Liver (tissue), 9 donors: Measurements from ENCODE around the gene ISG15. TPM values are rescaled to one million over a fixed set of nuclear protein-coding genes. Genes with fewer than 3 reads are reported as not detected.

Source experiments
- DNase-seq: peaks from one replicate; pipeline ENCODE4 v3.0.0-alpha.2; 2017; ENCODE audit warnings: low spot score
- H3K27ac ChIP-seq, 2 donors: one replicate each; pipeline ENCODE4 v1.7.0; 2013; ENCODE audit warnings: inconsistent platforms in 2 of 2, low read length in 2 of 2, control low read depth in 1 of 2, low read depth in 1 of 2, mild to moderate bottlenecking in 1 of 2
- H3K27me3 ChIP-seq, 4 donors: one replicate each; pipeline versions ENCODE4 v1.6.1 to v1.7.0; 2013; ENCODE audit warnings: low read length in 3 of 4, inconsistent platforms in 1 of 4, mild to moderate bottlenecking in 1 of 4, moderate library complexity in 1 of 4; ENCODE audit not compliant: control insufficient read depth in 4 of 4, insufficient read depth in 4 of 4
- H3K36me3 ChIP-seq, 4 donors: one replicate each; pipeline versions ENCODE4 v1.6.1 to v1.7.0; 2013; ENCODE audit warnings: low read length in 3 of 4, mild to moderate bottlenecking in 3 of 4, low read depth in 1 of 4, moderate library complexity in 1 of 4; ENCODE audit not compliant: control insufficient read depth in 4 of 4, insufficient read depth in 3 of 4
- H3K4me1 ChIP-seq, 4 donors: one replicate each; pipeline versions ENCODE4 v1.6.1 to v1.7.0; 2013; ENCODE audit warnings: low read length in 3 of 4, mild to moderate bottlenecking in 3 of 4, moderate library complexity in 1 of 4; ENCODE audit not compliant: control insufficient read depth in 4 of 4, insufficient read depth in 4 of 4
- H3K4me3 ChIP-seq, 3 donors: one replicate each; pipeline versions ENCODE4 v1.6.1 to v1.7.0; 2013; ENCODE audit warnings: low read length in 3 of 3, control low read depth in 1 of 3, low read depth in 1 of 3, mild to moderate bottlenecking in 1 of 3
- H3K9ac ChIP-seq, 2 donors: one replicate each; pipeline ENCODE4 v1.7.0; 2013; ENCODE audit warnings: low read length in 2 of 2, mild to moderate bottlenecking in 2 of 2, moderate library complexity in 2 of 2, control low read depth in 1 of 2, low read depth in 1 of 2
- H3K9me3 ChIP-seq, 4 donors: one replicate each; pipeline versions ENCODE4 v1.6.1 to v1.7.0; 2013; ENCODE audit warnings: low read length in 3 of 4; ENCODE audit not compliant: control insufficient read depth in 4 of 4
- ATF3 ChIP-seq: IDR thresholded peaks from 2 replicates; pipeline ENCODE4 v1.6.1; 2016; ENCODE audit warnings: antibody characterized with exemption
- CTCF ChIP-seq: fragments of 150-350 bp; IDR thresholded peaks from 2 replicates; pipeline ENCODE4 v1.5.1; 2017; ENCODE audit warnings: improper control_type of control experiment, low read depth, low read length; ENCODE audit not compliant: missing input control
- EGR1 ChIP-seq, 2 donors: IDR thresholded peaks; 2 replicates each; pipeline ENCODE4 v1.6.1; 2016 to 2018; ENCODE audit warnings: antibody characterized with exemption in 2 of 2, low read depth in 2 of 2
- FOXA1 ChIP-seq: IDR thresholded peaks from 2 replicates; pipeline ENCODE4 v1.6.1; 2016; ENCODE audit warnings: antibody characterized with exemption
- FOXA2 ChIP-seq: IDR thresholded peaks from 2 replicates; pipeline ENCODE4 v1.6.1; 2016; ENCODE audit warnings: antibody characterized with exemption
- GABPA ChIP-seq, 2 donors: IDR thresholded peaks in 1 of 2; conservative IDR thresholded peaks in 1 of 2; 2 replicates each; pipeline ENCODE4 v1.6.1; 2016; ENCODE audit warnings: antibody characterized with exemption in 2 of 2, mild to moderate bottlenecking in 1 of 2, moderate library complexity in 1 of 2
- HNF4A ChIP-seq, 2 donors: conservative IDR thresholded peaks; 2 replicates each; pipeline ENCODE4 v1.6.1; 2016; ENCODE audit warnings: antibody characterized with exemption in 2 of 2, mild to moderate bottlenecking in 2 of 2
- JUND ChIP-seq, 2 donors: IDR thresholded peaks; 2 replicates each; pipeline ENCODE4 v1.6.1; 2016; ENCODE audit warnings: antibody characterized with exemption in 2 of 2
- MAX ChIP-seq: IDR thresholded peaks from 2 replicates; pipeline ENCODE4 v1.6.1; 2016; ENCODE audit warnings: antibody characterized with exemption
- NR2F2 ChIP-seq: IDR thresholded peaks from 2 replicates; pipeline ENCODE4 v1.6.1; 2016; ENCODE audit warnings: antibody characterized with exemption
- RAD21 ChIP-seq, 2 donors: IDR thresholded peaks; 2 replicates each; pipeline ENCODE4 v1.6.1; 2016; ENCODE audit warnings: antibody characterized with exemption in 2 of 2, mild to moderate bottlenecking in 2 of 2
- REST ChIP-seq: IDR thresholded peaks from 2 replicates; pipeline ENCODE4 v1.6.1; 2016; ENCODE audit warnings: antibody characterized with exemption, mild to moderate bottlenecking
- RXRA ChIP-seq, 2 donors: IDR thresholded peaks; 2 replicates each; pipeline ENCODE4 v1.6.1; 2017 to 2018; ENCODE audit warnings: antibody characterized with exemption in 2 of 2, mild to moderate bottlenecking in 1 of 2
- SP1 ChIP-seq: IDR thresholded peaks from 2 replicates; pipeline ENCODE4 v1.6.1; 2018; ENCODE audit warnings: antibody characterized with exemption, mild to moderate bottlenecking
- YY1 ChIP-seq: IDR thresholded peaks from 2 replicates; pipeline ENCODE4 v1.6.1; 2016; ENCODE audit warnings: antibody characterized with exemption, mild to moderate bottlenecking
- ZBTB33 ChIP-seq: IDR thresholded peaks from 2 replicates; pipeline ENCODE4 v1.6.1; 2016; ENCODE audit warnings: antibody characterized with exemption
- WGBS: extraction: QIAGEN DNeasy Blood & Tissue Kit; methylation state at CpG from one replicate; pipeline ENCODE4 v1.1.7; 2013; 5-methylcytosine and 5-hydroxymethylcytosine counted together
- polyA plus RNA-seq, 2 donors: library from polyadenylated mRNA; stranded (reverse) in 1 of 2; unstranded in 1 of 2; fragments of 200-250 nt in 1 of 2; fragments of >200 nt in 1 of 2; fragmentation: Nextera tagmentation in 1 of 2; extraction: Ambion mirVana in 1 of 2; gene quantifications; one replicate each; pipeline versions ENCODE4 v1.2.1 to v1.2.3, GENCODE V29; 2013 to 2015
- total RNA-seq, 2 donors: library from RNA; depleted of rRNA; stranded (reverse); fragments of >200 nt; gene quantifications; one replicate each; pipeline ENCODE4 v1.2.3, GENCODE V29; 2014
- donor health status: healthy.
- donor health status: healthy.
- donor health status: healthy.
- donor health status: healthy.
- donor health status: healthy.

The ISG15 gene
- total and polyA plus RNA-seq, 4 donors: 9.3 to 89.4 (median 56.5) TPM

- Histone ChIP-seq H3K36me3 (no peaks in the 10 kb centered on the region), H3K9ac (no peak overlapping the region), H3K4me3 (no peak overlapping the region), H3K9me3 (no peaks in the 10 kb centered on the region), H3K4me1 (peaks cover 0 to 6% (median under 1%) of the 10 kb centered on the region in 4 donors), H3K27me3 (peaks cover 0 to 26% (median 2%) of the 10 kb centered on the region in 4 donors), H3K27ac (no peak overlapping the region)
- WGBS: 90% methylated on average over 11 of the region's 11 CpGs
- DNase-seq: no peak
- TF ChIP-seq ATF3 (no peak), ZBTB33 (no peak), RAD21 (IDR thresholded peaks at IDR 0.05) (no peak), CTCF (no peak), MAX (no peak), SP1 (no peak), REST (no peak)
Observed at GRCh38 chr1:974293-974640, 39.0 kb upstream of the ISG15 start.

GRCh38 chr1:974687-975328 lies 38.5 kb upstream of the ISG15 start:
- Histone ChIP-seq H3K9ac (no peak overlapping the region), H3K4me1 (peaks cover 0 to 6% (median under 1%) of the 10 kb centered on the region in 4 donors), H3K9me3 (no peaks in the 10 kb centered on the region), H3K36me3 (no peaks in the 10 kb centered on the region), H3K4me3 (no peak overlapping the region), H3K27ac (no peak overlapping the region), H3K27me3 (peaks cover 0 to 26% (median 1%) of the 10 kb centered on the region in 4 donors)
- 54% methylated on average over 17 of the region's 17 CpGs for WGBS
- DNase-seq: no peak
- TF ChIP-seq ZBTB33: no peak
- TF ChIP-seq REST: no peak
- no peak for TF ChIP-seq ATF3
- TF ChIP-seq YY1: no peak
- TF ChIP-seq RXRA (IDR thresholded peaks at IDR 0.05): no peak
- no peak for TF ChIP-seq MAX
- TF ChIP-seq FOXA2: no peak
- TF ChIP-seq FOXA1: no peak
- TF ChIP-seq RAD21 (IDR thresholded peaks at IDR 0.05): no peak
- TF ChIP-seq GABPA (IDR thresholded peaks at IDR 0.05 in 1 of 2, conservative IDR thresholded peaks at IDR 0.05 in 1 of 2): no peak
- no peak for TF ChIP-seq HNF4A (conservative IDR thresholded peaks at IDR 0.05)
- no peak for TF ChIP-seq JUND (IDR thresholded peaks at IDR 0.05)
- TF ChIP-seq EGR1 (IDR thresholded peaks at IDR 0.05; ENCODE audit: low read depth in 2 of 2): no peak
- TF ChIP-seq NR2F2: no peak
